Left forelimb (tissue), 1 donor: Measurements from ENCODE around the gene PDGFRB.

Experiments used
- DNase-seq: peaks from one replicate; pipeline ENCODE4 v3.0.0-alpha.2; 2018; ENCODE audit warnings: low spot score

PDGFRB gene

GRCh38 chr5:150082374-150082773 is 73.3 kb downstream of the PDGFRB start:
- DNase-seq, result no peak

DNA sequence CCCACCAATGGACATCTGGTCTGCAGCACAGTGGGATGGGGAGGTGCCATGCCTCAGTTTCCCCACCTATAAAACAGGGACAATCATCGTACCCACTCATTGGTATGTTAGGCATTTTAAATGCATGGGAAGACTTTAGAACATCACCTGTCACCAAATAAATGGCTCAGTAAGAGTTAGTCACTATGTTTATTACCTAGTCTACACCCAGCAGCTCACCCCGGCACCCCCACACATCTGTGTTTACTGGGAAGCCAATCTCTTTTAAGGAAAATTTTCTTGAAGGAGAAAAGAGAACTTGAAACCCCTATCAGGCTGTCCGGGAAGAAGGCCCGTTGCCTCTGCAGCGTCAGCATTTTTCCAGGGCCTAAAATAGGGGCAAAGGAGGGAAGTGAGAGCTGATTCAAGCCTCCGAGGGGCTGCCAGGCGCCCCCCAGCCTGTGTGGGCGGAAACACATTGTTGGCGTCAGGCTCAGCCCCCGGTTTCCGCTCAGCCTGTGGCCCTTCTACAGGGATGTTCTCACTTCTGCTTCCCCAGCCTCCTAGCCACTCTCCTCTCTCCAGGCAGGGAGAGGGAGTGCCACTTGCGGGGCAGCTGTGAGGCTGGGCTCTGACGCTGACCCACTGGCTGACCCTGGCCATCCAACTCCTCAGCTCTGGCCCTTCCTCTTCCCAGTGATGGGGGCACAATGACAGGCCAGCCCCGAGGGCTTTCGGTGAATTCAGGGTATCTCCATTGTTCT is 73.9 kb downstream of the PDGFRB start:
- DNase-seq, result peak; percentile 70

DNA sequence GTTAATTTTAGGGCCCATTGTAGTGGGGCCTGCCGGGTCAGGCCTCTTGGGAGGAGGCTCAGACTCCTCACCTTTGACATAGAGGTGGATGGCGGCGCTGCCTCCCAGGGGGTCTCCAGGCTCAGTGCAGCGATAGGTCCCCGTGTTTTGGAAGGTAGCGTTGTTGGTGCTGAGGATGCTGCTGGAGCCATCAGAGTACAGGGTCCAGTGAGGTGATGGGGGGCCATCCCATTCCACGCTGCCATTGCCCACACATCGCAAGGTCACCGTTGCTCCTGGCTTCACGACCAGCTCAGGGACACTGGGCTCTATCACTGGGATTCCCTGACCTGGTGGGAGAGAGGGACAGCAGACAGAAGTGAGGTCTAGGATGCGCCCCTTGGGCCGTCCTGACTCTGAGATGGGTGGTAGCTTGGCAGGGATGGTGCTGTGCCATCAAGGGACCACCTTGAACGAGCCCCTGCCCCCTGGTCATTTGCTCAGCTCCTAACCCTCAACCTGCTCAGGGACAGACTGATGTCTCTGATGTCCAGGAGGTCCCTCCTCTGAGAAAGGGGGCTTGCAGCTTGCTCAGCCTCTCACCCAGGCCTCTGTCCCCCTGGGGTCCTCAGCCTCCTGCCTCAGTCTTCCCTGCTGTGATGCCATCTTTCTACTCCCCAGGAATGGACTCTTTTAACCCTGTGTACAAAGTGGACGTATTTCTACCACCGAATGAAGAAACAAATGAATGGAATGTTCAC is 74.8 kb downstream of the PDGFRB start:
- no peak for DNase-seq

- peak; percentile 57 for DNase-seq
Observed at GRCh38 chr5:150079909-150080461, 75.7 kb downstream of the PDGFRB start.

DNA sequence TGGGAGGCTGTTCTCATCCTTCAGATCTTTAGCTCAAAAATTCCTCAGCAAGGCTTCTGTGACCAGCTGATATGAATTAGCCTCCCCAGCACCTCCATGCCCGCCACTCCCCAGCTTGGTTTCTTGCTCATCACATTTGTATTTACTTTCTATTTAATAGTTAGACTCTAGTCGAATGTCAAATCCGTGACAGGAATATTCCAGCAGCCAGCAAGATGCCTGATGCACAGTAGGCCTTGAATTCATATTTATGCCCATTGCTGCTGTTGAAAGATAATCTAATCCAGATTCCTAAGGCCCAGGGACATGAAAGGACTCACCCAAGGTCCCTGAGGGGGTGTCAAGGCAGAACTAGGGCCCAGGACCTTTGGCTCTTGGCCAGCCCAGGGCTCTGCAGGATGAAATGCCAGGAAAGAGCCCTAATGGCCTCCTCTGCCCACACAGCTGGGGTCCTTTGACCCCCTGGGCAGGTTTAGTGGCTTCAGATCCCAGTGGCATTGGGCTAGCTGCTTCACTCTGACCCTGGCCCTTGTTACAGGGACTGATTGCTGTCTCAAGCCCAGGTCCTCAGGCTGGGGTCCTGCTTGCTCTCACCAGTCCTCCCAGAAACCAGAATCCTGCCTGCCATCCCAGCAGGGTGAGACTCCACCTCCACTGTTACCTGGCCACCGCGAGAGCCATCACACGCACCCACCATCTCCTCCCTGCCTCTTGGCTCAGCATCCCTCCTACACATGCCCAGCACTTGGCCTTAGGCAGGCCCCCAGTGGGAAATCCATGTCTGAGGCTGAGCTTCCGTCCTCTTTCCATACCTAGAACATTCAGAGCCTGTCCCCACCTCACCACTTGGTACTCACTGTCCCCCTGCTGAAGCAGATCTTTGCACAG is 76.6 kb downstream of the PDGFRB start:
- no peak for DNase-seq

DNA sequence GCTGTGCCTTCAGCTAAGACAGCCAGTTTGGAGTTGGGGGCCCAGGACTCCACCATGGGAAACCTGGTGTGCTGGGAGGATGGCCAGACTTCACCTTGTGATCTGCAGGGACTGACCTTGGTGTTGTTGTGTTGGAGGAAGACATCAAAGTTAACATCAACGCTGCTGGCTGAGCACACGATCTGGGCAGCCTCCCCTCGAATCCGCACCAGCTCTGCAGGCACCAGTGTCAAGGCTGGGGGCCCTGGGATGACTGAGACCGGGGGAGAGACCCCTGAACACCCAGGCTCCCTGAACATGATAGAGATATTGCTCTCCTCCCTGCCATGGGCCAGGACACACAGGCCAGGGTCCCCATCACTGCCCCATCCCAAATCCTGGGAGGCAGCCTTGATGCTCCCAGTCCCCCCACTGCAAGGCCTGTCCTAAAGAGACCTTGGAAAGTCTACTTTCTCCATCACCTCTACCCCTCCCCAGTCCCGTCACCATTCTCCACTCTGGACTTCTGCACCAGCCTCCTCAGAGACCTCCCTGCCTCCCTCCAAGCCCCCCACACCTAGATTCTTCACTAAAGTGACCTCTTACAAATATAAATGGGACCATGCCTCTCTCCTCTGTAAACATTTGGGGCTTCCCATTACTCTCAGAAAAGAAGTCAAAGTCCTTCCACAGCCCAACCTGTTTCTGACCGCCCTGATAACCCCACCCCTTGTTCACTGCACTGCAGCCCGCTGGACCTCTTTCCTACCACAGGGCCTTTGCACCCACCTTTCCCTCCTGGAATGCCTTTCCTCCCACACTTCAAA is 77.4 kb downstream of the PDGFRB start:
- DNase-seq, result peak; percentile 48

- no peak for DNase-seq
Observed at GRCh38 chr5:150077060-150077459, 78.6 kb downstream of the PDGFRB start.

GRCh38 chr5:150075806-150076205 is 79.8 kb downstream of the PDGFRB start:
- no peak for DNase-seq

DNA sequence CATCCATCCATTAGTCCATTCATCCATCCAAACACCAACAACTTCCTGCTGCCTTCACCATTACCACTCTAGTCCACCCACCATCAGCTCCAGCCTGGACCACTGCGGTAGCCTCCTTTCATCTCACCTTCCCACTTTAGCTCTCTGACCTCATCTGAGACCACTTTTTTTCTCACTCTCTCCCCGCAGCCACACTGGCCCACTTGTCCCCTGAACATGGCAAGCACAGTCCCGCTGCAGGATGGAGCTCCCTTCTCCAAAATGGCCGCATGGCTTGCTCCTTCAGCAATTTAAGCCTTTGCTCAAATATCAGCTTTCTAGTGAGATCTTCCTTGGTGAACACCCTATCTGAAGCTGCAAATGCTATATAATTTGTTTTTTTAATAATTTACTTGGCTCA is 80.4 kb downstream of the PDGFRB start:
- DNase-seq, result peak; percentile 47

DNA sequence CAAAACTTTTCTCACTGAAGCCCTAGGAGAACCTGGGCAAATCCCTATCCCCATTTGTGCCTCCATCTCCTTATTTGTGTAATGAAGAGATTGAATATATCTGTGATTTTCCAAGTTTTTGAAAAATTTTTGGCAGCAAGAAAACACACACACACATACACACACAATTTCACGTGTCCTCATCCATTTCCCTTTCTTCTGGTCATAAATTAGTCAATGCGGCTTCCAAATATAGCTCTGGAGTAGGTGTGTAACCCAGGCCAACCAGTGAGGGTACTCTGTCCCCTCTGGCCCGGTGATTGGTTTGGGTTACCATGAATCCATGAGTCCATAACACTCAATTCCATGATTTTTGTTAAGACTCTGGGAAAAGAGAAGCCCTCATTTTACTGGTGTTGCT is 82.0 kb downstream of the PDGFRB start:
- no peak for DNase-seq

- peak; percentile 28 for DNase-seq
Observed at GRCh38 chr5:150073086-150073625, 82.5 kb downstream of the PDGFRB start.

- DNase-seq, result no peak
Observed at GRCh38 chr5:150070821-150071220, 84.8 kb downstream of the PDGFRB start.

GRCh38 chr5:150069672-150070627 is 85.7 kb downstream of the PDGFRB start:
- peak; percentile 57 for DNase-seq

DNA sequence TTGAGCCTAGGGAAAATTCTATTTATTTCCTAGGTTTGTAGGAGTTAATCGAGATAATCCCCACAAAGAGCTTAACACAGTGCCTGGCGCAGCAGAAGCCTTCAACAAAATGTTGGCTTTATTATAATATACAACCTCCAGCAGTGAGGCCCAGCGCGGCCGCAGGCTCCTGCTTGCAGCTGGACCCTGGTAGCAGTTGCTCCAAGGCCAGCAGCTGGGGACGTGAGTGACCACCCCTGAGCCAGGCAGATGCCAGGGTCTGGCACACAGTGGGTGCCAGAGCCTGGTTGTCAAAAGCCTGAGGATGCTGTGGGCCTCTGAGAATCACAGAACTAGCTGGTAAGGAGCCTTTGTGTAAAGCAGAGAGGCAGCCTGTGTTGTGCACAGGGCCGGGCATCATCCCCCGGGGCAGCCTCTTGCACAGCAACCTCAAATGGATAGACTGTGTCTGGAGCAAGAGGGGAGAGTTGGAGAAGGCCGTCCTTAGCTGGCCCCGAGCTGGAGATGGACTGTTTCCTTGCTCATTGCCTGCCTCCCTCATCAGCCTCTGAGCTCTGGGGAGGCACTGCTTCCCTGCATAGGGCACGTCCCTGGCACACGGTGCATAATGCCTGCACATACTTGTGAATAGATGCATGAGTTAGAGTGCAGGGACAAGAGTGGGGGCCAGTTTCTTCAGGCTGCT is 86.5 kb downstream of the PDGFRB start:
- no peak for DNase-seq

DNA sequence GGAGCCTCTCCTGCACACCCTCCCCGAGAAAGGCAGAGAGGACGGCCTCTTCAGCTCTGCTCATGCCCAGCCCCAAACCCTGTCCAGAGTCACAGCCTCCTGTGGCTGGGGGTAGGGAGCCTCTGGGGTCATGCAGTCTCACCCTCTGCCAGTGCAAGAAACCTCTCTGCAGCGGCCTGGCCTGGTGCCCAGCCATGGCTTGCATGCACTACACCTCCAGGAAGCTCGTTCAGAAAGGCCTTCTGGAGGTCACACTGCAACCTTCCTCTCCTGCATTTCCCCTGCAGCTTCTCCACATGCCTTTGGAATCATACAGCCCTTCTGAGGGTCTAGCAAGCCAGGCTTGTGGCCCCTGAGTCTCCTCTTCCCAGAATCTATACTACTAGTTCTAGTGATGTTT is 87.2 kb downstream of the PDGFRB start:
- DNase-seq, result no peak

DNA sequence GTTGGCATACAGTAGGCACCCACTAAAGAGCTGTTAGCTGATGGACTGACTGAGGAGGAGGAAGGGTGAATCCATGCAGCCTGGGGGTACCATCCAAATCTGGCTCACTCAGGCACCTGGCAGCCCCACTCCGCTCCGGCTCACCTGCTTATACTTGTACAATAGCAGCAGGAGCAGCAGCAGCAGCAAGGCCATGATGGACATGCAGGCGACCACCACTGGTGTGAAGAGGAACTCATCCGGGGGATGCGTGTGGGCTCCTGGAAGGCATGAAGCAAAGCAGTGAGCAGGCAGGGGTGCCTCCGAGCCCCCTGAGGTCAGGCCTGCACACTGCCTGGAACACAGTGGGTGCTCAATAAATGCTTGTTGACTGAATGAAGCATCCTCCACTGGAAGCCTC is 87.6 kb downstream of the PDGFRB start:
- DNase-seq, result no peak

GRCh38 chr5:150067405-150067960 is 88.2 kb downstream of the PDGFRB start:
- DNase-seq, result no peak

- no peak for DNase-seq
Observed at GRCh38 chr5:150066901-150067396, 88.7 kb downstream of the PDGFRB start.

DNA sequence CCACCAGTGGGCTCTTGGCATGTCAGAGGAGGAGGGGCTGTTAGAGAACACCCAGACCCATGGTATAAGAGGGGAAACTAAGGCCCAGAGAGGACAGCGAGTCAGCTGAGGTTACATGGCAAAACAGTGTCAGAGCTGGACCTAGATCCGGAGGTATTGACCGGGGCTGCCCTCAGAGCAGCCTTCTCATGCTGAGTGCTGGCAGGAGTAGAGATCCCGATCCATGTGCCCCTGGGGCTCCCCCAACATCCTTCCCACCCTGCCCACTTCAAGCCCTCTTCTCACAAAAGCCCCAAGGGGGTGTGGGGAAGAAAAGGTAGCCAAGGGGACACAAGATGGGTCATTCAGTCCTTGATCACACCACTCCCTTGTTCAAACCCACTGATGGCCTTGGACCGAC is 89.2 kb downstream of the PDGFRB start:
- no peak for DNase-seq
